ENCODE data around the gene ASCL3. TPM values are rescaled to one million over a fixed set of nuclear protein-coding genes. Genes with fewer than 3 reads are reported as not detected.

Gene ASCL3
- total and polyA plus RNA-seq, 2 of the 8 experiments (the other 6 are each of a cell fraction or from before 2014, with no cell fraction given): not detected

GRCh38 chr11:8971196-8971923 is 28.5 kb upstream of the ASCL3 start:
- FAIRE-seq: no peak
- H3K4me1 ChIP-seq (replicated peaks in 1 of 4; ENCODE audit: control insufficient read depth in 3 of 4, insufficient read depth in 4 of 4, low read length in 3 of 4): no peaks in the 10 kb centered on the region
- H2BK5ac ChIP-seq (ENCODE audit: low read depth, low read length): no peak overlapping the region
- H2BK120ac ChIP-seq (replicated peaks; ENCODE audit: low read depth, low read length): no peak overlapping the region
- DNase-seq (ENCODE audit: low read depth in 1 of 2, low spot score in 2 of 2): no peak
- H3K23ac ChIP-seq (ENCODE audit: insufficient read length): no peak overlapping the region
- no peak overlapping the region for H4K8ac ChIP-seq (ENCODE audit: extremely low read depth, insufficient read depth, low read length)
- H3K27me3 ChIP-seq (replicated peaks in 1 of 4; ENCODE audit: control insufficient read depth in 3 of 4, extremely low read depth in 1 of 4, insufficient read depth in 3 of 4, low read length in 3 of 4): no peaks in the 10 kb centered on the region
- H4K20me1 ChIP-seq (replicated peaks in 1 of 2; ENCODE audit: control insufficient read depth in 1 of 2, insufficient read depth in 2 of 2, low read length in 2 of 2): no peaks in the 10 kb centered on the region
- no peak overlapping the region for H3K14ac ChIP-seq (ENCODE audit: insufficient read length)
- no peak overlapping the region for H2AFZ ChIP-seq (ENCODE audit: low read length)
- H4K91ac ChIP-seq (replicated peaks; ENCODE audit: insufficient read length, low read length): no peak overlapping the region
- H3K36me3 ChIP-seq (ENCODE audit: control insufficient read depth in 2 of 4, insufficient read depth in 4 of 4, low read length in 3 of 4): no peaks in the 10 kb centered on the region
- H3K79me1 ChIP-seq (ENCODE audit: low read depth, low read length): no peaks in the 10 kb centered on the region
- no peak overlapping the region for H2BK12ac ChIP-seq (ENCODE audit: low read depth, low read length)
- no peak overlapping the region for H2AK5ac ChIP-seq (ENCODE audit: low read depth, low read length)
- no peak overlapping the region for H3K4ac ChIP-seq (replicated peaks; ENCODE audit: insufficient read length, low read depth, low read length)
- H3K9me3 ChIP-seq (ENCODE audit: insufficient read depth in 2 of 2, low read depth in 1 of 2, low read length in 1 of 2): no peaks in the 10 kb centered on the region
- H3K23me2 ChIP-seq (ENCODE audit: low read depth, low read length): no peaks in the 10 kb centered on the region
- H2BK15ac ChIP-seq (ENCODE audit: low read length): no peak overlapping the region
- no peak overlapping the region for H3K27ac ChIP-seq (ENCODE audit: low read depth, low read length)
- H3K9ac ChIP-seq (replicated peaks in 1 of 4; ENCODE audit: extremely low read depth in 1 of 4, low read depth in 3 of 4, low read length in 3 of 4): no peak overlapping the region
- H3K79me2 ChIP-seq (ENCODE audit: control insufficient read depth in 1 of 2, insufficient read depth in 2 of 2, low read length in 2 of 2): no peaks in the 10 kb centered on the region
- H3K4me2 ChIP-seq (ENCODE audit: insufficient read depth in 1 of 2, low read depth in 2 of 2, low read length in 2 of 2): no peak overlapping the region
- H2BK20ac ChIP-seq (ENCODE audit: low read length): no peak overlapping the region
- H3K18ac ChIP-seq (ENCODE audit: extremely low read depth, low read length): no peak overlapping the region
- H3K56ac ChIP-seq (replicated peaks; ENCODE audit: insufficient read length, low read depth, low read length): no peak overlapping the region
- ChIA-PET POLR2A (ENCODE audit: partially characterized antibody) (interaction anchor here (0.7 kb wide), 1 partner anchor 128 kb away, joined by 3 read pairs; no protein-coding TSS in a partner anchor), CTCF (ENCODE audit: partially characterized antibody) (interaction anchor here (0.6 kb wide), 1 partner anchor 101 kb away, joined by 4 read pairs; no protein-coding TSS in a partner anchor)
- 82% methylated on average over 2 of the region's 2 CpGs; no CpG with 5 or more reads in 1 of the 2 experiments for WGBS, 2 experiments (ENCODE audit: extremely low coverage in 1 of 2, insufficient coverage in 1 of 2, insufficient read length in 1 of 2, insufficient replicate concordance in 2 of 2, low coverage in 1 of 2, low lambda C conversion rate in 2 of 2, missing lambda C conversion rate in 1 of 2)
- H3K4me3 ChIP-seq (ENCODE audit: extremely low read depth in 1 of 4, insufficient read depth in 2 of 4, low read depth in 3 of 4, low read length in 4 of 4): no peak overlapping the region
- H4K5ac ChIP-seq (ENCODE audit: insufficient read length, low read depth, low read length): no peak overlapping the region
- TF ChIP-seq CBX5 (IDR thresholded peaks at IDR 0.05; ENCODE audit: low read depth, low read length) (no peak), CTBP2 (IDR thresholded peaks at IDR 0.05; ENCODE audit: borderline replicate concordance, insufficient read depth, insufficient read length, low read length) (no peak), NANOG (IDR thresholded peaks at IDR 0.05; ENCODE audit: insufficient read depth, low read depth, low read length, poor library complexity, severe bottlenecking) (no peak), RBBP5 (IDR thresholded peaks at IDR 0.05; ENCODE audit: borderline replicate concordance, low read depth, low read length) (no peak), SP1 (IDR thresholded peaks at IDR 0.05; ENCODE audit: low read depth, low read length) (no peak), JUND (IDR thresholded peaks at IDR 0.05; ENCODE audit: low read length) (no peak), RAD21 (IDR thresholded peaks at IDR 0.05 in 1 of 2, conservative IDR thresholded peaks at IDR 0.05 in 1 of 2; ENCODE audit: low read depth in 2 of 2, low read length in 2 of 2) (no peak)

Measured in H1 (cell line).